Mucosa of descending colon (tissue), 3 donors: ENCODE results near the gene MARK2. TPM values are rescaled to one million over a fixed set of nuclear protein-coding genes. Genes with fewer than 3 reads are reported as not detected.
A peak's percentile ranks its signal among the peaks of the same experiment; 100 is the strongest.
"Not testable (repeated sequence)": the region's sequence is repeated elsewhere in the genome, so short reads cannot be mapped to it uniquely, and the experiment has no call there.

Experiments
- ATAC-seq: fragments of 200-7000 bp; cut with Tn5 transposase; one replicate; pipeline ENCODE4 v1.9.1; 2020; ENCODE audit warnings: mild to moderate bottlenecking, moderate library complexity
- DNase-seq, 3 donors: peaks; one replicate each; pipeline ENCODE4 v3.0.0-alpha.2; 2020
- H3K36me3 ChIP-seq: fragments of 200-600 bp; one replicate; pipeline ENCODE4 v1.8.0; 2021; ENCODE audit warnings: low read depth, mild to moderate bottlenecking
- H3K4me1 ChIP-seq: fragments of 200-600 bp; one replicate; pipeline ENCODE4 v1.8.0; 2021; ENCODE audit warnings: low read depth, mild to moderate bottlenecking
- H3K4me3 ChIP-seq: fragments of 200-600 bp; one replicate; pipeline ENCODE4 v1.8.0; 2021; ENCODE audit warnings: mild to moderate bottlenecking
- H3K9me3 ChIP-seq: fragments of 200-600 bp; one replicate; pipeline ENCODE4 v1.8.0; 2021; ENCODE audit warnings: mild to moderate bottlenecking
- intact Hi-C, 2 donors: fragments of 100-400 bp; cut with DNase I in 1 of 2; cut with micrococcal nuclease in 1 of 2; formaldehyde crosslinking; loops; one replicate each; pipeline versions ENCODE4 v1.11.0 to v1.11.1; 2022; cut with DNase I, micrococcal nuclease
- total RNA-seq, 3 donors: library from RNA; stranded (reverse); fragmentation: NEBNext Ultra II Directional in 2 of 3; extraction: Animal tissue kit (Norgen Biotek cat#: 25700) in 2 of 3; gene quantifications; one replicate each; pipeline versions ENCODE4 v1.2.1 to v1.2.4, GENCODE V29; 2021 to 2023
- TF ChIP-seq, protein P1 (sequence below): fragments of 200-600 bp; IDR thresholded peaks from one replicate; pipeline ENCODE4 v1.8.0; 2022; ENCODE audit warnings: antibody characterized with exemption, mild to moderate bottlenecking
- donor health status: DM: no; HTN: no; CAD: no; lungs with moderate emphysema.
- donor health status: DM: no; HTN: no; CAD: no.
- donor health status: DM: no; HTN: yes; CAD: no.

Gene MARK2
- total RNA-seq, 3 donors from 2014 or later = 71.9 to 111 (median 94.5) TPM

GRCh38 chr11:63802637-63803414 is 36.1 kb upstream of the MARK2 start:
- Histone ChIP-seq H3K4me1 (peaks cover 15% of the 10 kb centered on the region), H3K4me3 (no peak overlapping the region), H3K9me3 (no peaks in the 10 kb centered on the region), H3K36me3 (no peaks in the 10 kb centered on the region)
- TF ChIP-seq, protein P1, sequence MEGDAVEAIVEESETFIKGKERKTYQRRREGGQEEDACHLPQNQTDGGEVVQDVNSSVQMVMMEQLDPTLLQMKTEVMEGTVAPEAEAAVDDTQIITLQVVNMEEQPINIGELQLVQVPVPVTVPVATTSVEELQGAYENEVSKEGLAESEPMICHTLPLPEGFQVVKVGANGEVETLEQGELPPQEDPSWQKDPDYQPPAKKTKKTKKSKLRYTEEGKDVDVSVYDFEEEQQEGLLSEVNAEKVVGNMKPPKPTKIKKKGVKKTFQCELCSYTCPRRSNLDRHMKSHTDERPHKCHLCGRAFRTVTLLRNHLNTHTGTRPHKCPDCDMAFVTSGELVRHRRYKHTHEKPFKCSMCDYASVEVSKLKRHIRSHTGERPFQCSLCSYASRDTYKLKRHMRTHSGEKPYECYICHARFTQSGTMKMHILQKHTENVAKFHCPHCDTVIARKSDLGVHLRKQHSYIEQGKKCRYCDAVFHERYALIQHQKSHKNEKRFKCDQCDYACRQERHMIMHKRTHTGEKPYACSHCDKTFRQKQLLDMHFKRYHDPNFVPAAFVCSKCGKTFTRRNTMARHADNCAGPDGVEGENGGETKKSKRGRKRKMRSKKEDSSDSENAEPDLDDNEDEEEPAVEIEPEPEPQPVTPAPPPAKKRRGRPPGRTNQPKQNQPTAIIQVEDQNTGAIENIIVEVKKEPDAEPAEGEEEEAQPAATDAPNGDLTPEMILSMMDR = no peak
- DNase-seq (no peak), ATAC-seq (peak; percentile 63)
- intact Hi-C loops = no loop called here

- intact Hi-C loops = no loop called here
- H3K9me3 ChIP-seq = no peaks in the 10 kb centered on the region
- peak; percentile 97 for ATAC-seq
- peak in 1 of 3 donors; percentile 79 for DNase-seq
- no peak overlapping the region for H3K4me3 ChIP-seq
- peaks cover 15% of the 10 kb centered on the region for H3K4me1 ChIP-seq
- TF ChIP-seq, protein P1 = no peak
- H3K36me3 ChIP-seq = no peaks in the 10 kb centered on the region
Measured at GRCh38 chr11:63804259-63804658, 34.7 kb upstream of the MARK2 start.

DNA sequence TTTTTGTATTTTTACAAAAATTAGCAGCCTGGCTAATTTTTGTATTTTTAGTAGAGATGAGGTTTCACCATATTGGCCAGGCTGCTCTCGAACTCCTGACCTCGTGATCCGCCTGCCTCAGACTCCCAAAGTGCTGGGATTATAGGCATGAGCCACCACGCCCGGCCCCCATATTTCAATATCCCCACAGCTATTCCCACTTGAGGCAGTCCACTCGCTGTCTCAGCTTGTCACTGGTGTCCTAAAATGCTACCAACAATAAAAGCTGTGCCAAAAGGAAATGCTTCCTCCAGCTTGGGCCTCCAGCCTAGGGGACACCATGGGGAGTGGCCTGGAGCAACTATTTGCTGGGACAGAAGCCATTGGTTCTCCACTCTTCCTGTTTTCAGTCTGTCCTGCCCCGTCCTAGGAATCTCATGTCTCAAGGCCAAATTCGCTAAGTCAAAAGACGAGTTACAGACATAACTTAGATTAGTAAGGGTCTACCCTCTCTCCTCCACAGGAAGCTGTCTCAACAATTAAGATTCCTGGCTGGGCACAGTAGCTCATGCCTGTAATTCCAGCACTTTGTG is 33.0 kb upstream of the MARK2 start:
- TF ChIP-seq, protein P1 = no peak
- H3K36me3 ChIP-seq = no peaks in the 10 kb centered on the region
- H3K4me3 ChIP-seq = no peak overlapping the region
- intact Hi-C loops = no loop called here
- no peaks in the 10 kb centered on the region for H3K9me3 ChIP-seq
- ATAC-seq (no peak), DNase-seq (no peak)
- H3K4me1 ChIP-seq = peaks cover 15% of the 10 kb centered on the region

- DNase-seq, H3K9me3 ChIP-seq, H3K36me3 ChIP-seq, intact Hi-C loops, H3K4me3 ChIP-seq, ATAC-seq: not testable (repeated sequence)
- H3K4me1 ChIP-seq = peaks cover 11% of the 10 kb centered on the region
Measured at GRCh38 chr11:63810383-63810782, 28.5 kb upstream of the MARK2 start.

DNA sequence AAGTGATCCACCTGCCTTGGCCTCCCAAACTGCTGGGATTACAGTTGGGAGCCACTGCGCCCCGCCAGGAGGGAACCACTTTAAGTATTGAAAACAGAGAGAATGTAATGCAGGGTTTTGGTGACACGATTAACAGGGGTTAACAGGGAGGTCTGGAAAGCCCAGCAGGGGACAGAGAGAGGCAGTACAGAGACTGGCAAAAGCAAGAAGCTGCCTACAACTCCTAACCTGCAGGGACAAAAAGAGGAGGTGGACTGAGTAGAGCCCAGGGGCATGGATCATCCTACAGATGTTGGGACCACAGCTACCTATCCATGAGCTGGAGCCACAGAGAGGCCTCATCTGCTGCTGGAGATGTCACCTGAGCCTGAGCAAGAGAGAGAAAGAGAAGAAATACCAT is 27.4 kb upstream of the MARK2 start:
- Histone ChIP-seq H3K4me1 (peaks cover 11% of the 10 kb centered on the region), H3K9me3 (no peaks in the 10 kb centered on the region), H3K36me3 (no peaks in the 10 kb centered on the region), H3K4me3 (no peak overlapping the region)
- ATAC-seq = no peak
- DNase-seq = no peak
- intact Hi-C loops = no loop called here
- TF ChIP-seq, protein P1 = no peak

DNA sequence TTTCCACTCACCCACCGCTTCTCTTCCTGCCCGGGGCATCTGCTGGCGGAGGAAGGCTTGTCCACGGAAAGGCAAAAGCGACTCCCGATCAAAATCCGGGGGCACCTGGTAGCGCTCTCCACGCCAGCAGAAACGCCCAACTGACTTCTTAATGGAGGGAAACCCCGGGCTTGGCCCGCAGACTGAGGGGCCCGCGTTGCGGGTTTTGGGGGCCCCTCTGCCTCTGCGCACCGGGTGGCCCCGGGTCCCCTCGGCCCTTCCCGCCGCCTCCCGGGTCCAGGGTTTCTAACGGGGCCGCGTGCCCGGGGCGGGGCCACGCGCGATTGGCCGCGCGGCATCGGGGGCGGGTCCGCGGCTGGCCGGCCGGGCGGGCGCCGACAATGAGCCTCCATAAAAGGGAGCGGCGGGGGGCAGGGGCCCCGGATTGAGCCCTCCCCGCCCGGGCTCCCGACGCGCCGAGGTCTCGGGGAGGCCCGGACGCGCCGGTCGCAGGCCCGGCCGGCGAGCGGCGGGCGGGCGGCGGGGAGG is 25.8 kb upstream of the MARK2 start, which contains the start of gene SPINDOC:
Gene SPINDOC (plus strand): TSS at position 422 of the 528 bp plus-strand sequence. CDS start 231 bp downstream, outside the sequence.
- no peaks in the 10 kb centered on the region for H3K36me3 ChIP-seq
- ATAC-seq (peak; percentile 95), DNase-seq (peak; percentile 80 to 86 (median 81))
- peak within 1 kb of the TSS; percentile 59 for H3K4me3 ChIP-seq
- intact Hi-C loops = no loop called here
- no peaks in the 10 kb centered on the region for H3K9me3 ChIP-seq
- TF ChIP-seq, protein P1 = no peak
- peaks cover 11% of the 10 kb centered on the region for H3K4me1 ChIP-seq
